H9 (cell line): ENCODE data around the gene DEPDC5. TPM values are rescaled to one million over a fixed set of nuclear protein-coding genes. Genes with fewer than 3 reads are reported as not detected.

Experiments
- DNase-seq: peaks from one replicate; pipeline ENCODE4 v3.0.0-alpha.2; 2017
- H2AFZ ChIP-seq: one replicate; pipeline ENCODE4 v1.6.1; 2013; ENCODE audit warnings: mild to moderate bottlenecking, low read length, control low read depth, moderate library complexity
- H2AK5ac ChIP-seq: 2 replicates; pipeline ENCODE4 v1.6.1; 2013; ENCODE audit warnings: low read length, control low read depth, mixed read lengths; ENCODE audit not compliant: insufficient read length
- H2BK120ac ChIP-seq: one replicate; pipeline ENCODE4 v1.6.1; 2013; ENCODE audit warnings: low read depth, mild to moderate bottlenecking, low read length, control low read depth, inconsistent platforms; ENCODE audit not compliant: poor library complexity, severe bottlenecking
- H2BK12ac ChIP-seq: 2 replicates; pipeline ENCODE4 v1.6.1; 2013; ENCODE audit warnings: low read length, control low read depth, mixed read lengths, low read depth; ENCODE audit not compliant: insufficient read length
- H2BK15ac ChIP-seq: 2 replicates; pipeline ENCODE4 v1.6.1; 2013; ENCODE audit warnings: low read depth, low read length, control low read depth
- H2BK20ac ChIP-seq: one replicate; pipeline ENCODE4 v1.6.1; 2013; ENCODE audit warnings: low read depth, mild to moderate bottlenecking, low read length, control low read depth, inconsistent platforms; ENCODE audit not compliant: poor library complexity, severe bottlenecking
- H2BK5ac ChIP-seq: 2 replicates; pipeline ENCODE4 v1.6.1; 2013; ENCODE audit warnings: low read length, control low read depth, mixed read lengths; ENCODE audit not compliant: insufficient read length
- H3K14ac ChIP-seq: 2 replicates; pipeline ENCODE4 v1.6.1; 2013; ENCODE audit warnings: low read length, control low read depth; ENCODE audit not compliant: insufficient read depth
- H3K18ac ChIP-seq: 2 replicates; pipeline ENCODE4 v1.6.1; 2013; ENCODE audit warnings: low read depth, mild to moderate bottlenecking, mixed read lengths, low read length, control low read depth; ENCODE audit not compliant: insufficient read length
- H3K23ac ChIP-seq: 2 replicates; pipeline ENCODE4 v1.6.1; 2013; ENCODE audit warnings: low read length, control low read depth, mixed read lengths, low read depth; ENCODE audit not compliant: insufficient read length
- H3K23me2 ChIP-seq: 2 replicates; pipeline ENCODE4 v1.6.1; 2013; ENCODE audit warnings: low read depth, mild to moderate bottlenecking, mixed read lengths, low read length, control low read depth; ENCODE audit not compliant: insufficient read length, poor library complexity, severe bottlenecking
- H3K27ac ChIP-seq: 2 replicates; pipeline ENCODE4 v1.5.1; 2013; ENCODE audit warnings: low read length, control low read depth, mixed read lengths, low read depth; ENCODE audit not compliant: insufficient read length
- H3K27me3 ChIP-seq: 2 replicates; pipeline ENCODE4 v1.6.1; 2013; ENCODE audit warnings: low read length, control low read depth, inconsistent platforms; ENCODE audit not compliant: insufficient read depth
- H3K4ac ChIP-seq: 2 replicates; pipeline ENCODE4 v1.6.1; 2013; ENCODE audit warnings: low read depth, mild to moderate bottlenecking, control low read depth, inconsistent platforms, low read length, moderate library complexity
- H3K4me1 ChIP-seq: 2 replicates; pipeline ENCODE4 v1.6.1; 2013; ENCODE audit warnings: low read length, control low read depth, inconsistent platforms; ENCODE audit not compliant: insufficient read depth
- H3K4me2 ChIP-seq: 2 replicates; pipeline ENCODE4 v1.6.1; 2013; ENCODE audit warnings: low read length, control low read depth, mixed read lengths; ENCODE audit not compliant: insufficient read length, insufficient read depth
- H3K56ac ChIP-seq: 2 replicates; pipeline ENCODE4 v1.6.1; 2013; ENCODE audit warnings: low read depth, mild to moderate bottlenecking, mixed read lengths, low read length, control low read depth; ENCODE audit not compliant: insufficient read length
- H3K79me1 ChIP-seq: 2 replicates; pipeline ENCODE4 v1.6.1; 2013; ENCODE audit warnings: low read depth, mild to moderate bottlenecking, moderate library complexity, low read length, control low read depth, inconsistent platforms; ENCODE audit not compliant: insufficient read depth, poor library complexity, severe bottlenecking
- H3K79me2 ChIP-seq: 2 replicates; pipeline ENCODE4 v1.6.1; 2013; ENCODE audit warnings: low read length, control low read depth, inconsistent platforms; ENCODE audit not compliant: insufficient read depth
- H3K9ac ChIP-seq: 2 replicates; pipeline ENCODE4 v1.6.1; 2013; ENCODE audit warnings: low read length, control low read depth, mixed read lengths; ENCODE audit not compliant: insufficient read length; ENCODE audit errors: extremely low read depth
- H3K9me3 ChIP-seq: one replicate; pipeline ENCODE4 v1.6.1; 2013; ENCODE audit warnings: low read depth, low read length, inconsistent platforms; ENCODE audit not compliant: control insufficient read depth
- H3T11ph ChIP-seq: one replicate; pipeline ENCODE4 v1.6.1; 2013; ENCODE audit warnings: mild to moderate bottlenecking, low read length, control low read depth, inconsistent platforms
- H4K20me1 ChIP-seq: one replicate; pipeline ENCODE4 v1.6.1; 2013; ENCODE audit not compliant: control insufficient read depth, insufficient read length, insufficient read depth
- H4K5ac ChIP-seq: 2 replicates; pipeline ENCODE4 v1.6.1; 2013; ENCODE audit warnings: low read depth, mild to moderate bottlenecking, mixed read lengths, low read length, control low read depth; ENCODE audit not compliant: insufficient read length
- H4K8ac ChIP-seq: replicated peaks from 2 replicates; pipeline ENCODE4 v1.6.1; 2013; ENCODE audit warnings: low read length, control low read depth, mixed read lengths, low read depth; ENCODE audit not compliant: insufficient read length
- H4K91ac ChIP-seq: 2 replicates; pipeline ENCODE4 v1.6.1; 2013; ENCODE audit warnings: low read depth, mild to moderate bottlenecking, moderate library complexity, mixed read lengths, low read length, control low read depth; ENCODE audit not compliant: insufficient read length
- H3K27ac Mint-ChIP-seq, 3 experiments: 2 replicates in 2 of 3; 3 replicates in 1 of 3; pipeline ENCODE4 v1.8.0; 2020 to 2021; ENCODE audit warnings: mixed read lengths in 3 of 3, mild to moderate bottlenecking in 1 of 3, moderate library complexity in 1 of 3
- H3K27me3 Mint-ChIP-seq: 2 replicates; pipeline ENCODE4 v1.8.0; 2021; ENCODE audit warnings: low read depth, mild to moderate bottlenecking, moderate library complexity, mixed read lengths
- H3K36me3 Mint-ChIP-seq, 3 experiments: 2 replicates in 2 of 3; 3 replicates in 1 of 3; pipeline ENCODE4 v1.8.0; 2020 to 2021; ENCODE audit warnings: low read depth in 3 of 3, mixed read lengths in 3 of 3; ENCODE audit not compliant: insufficient read depth in 1 of 3
- H3K4me1 Mint-ChIP-seq, 2 experiments: 2 replicates each; pipeline ENCODE4 v1.8.0; 2020; ENCODE audit warnings: mixed read lengths in 2 of 2
- H3K4me3 Mint-ChIP-seq, 2 experiments: 2 replicates in 1 of 2; 3 replicates in 1 of 2; pipeline ENCODE4 v1.8.0; 2020 to 2021; ENCODE audit warnings: mild to moderate bottlenecking in 2 of 2, mixed read lengths in 2 of 2, moderate library complexity in 1 of 2
- H3K9me3 Mint-ChIP-seq, 2 experiments: 2 replicates in 1 of 2; 3 replicates in 1 of 2; pipeline ENCODE4 v1.8.0; 2020; ENCODE audit warnings: mild to moderate bottlenecking in 2 of 2, mixed read lengths in 2 of 2, moderate library complexity in 1 of 2
- WGBS: extraction: QIAGEN DNeasy Blood & Tissue Kit; methylation state at CpG from one replicate; pipeline ENCODE4 v1.1.7; 2013; ENCODE audit warnings: missing lambda C conversion rate, low lambda C conversion rate, mixed read lengths; ENCODE audit not compliant: insufficient read length; ENCODE audit errors: extremely low coverage; 5-methylcytosine and 5-hydroxymethylcytosine counted together
- total RNA-seq: library from RNA; stranded (reverse); gene quantifications from 2 replicates; pipeline ENCODE4 v1.2.1, GENCODE V29; 2021
- TF ChIP-seq, protein P1 (sequence below): fragments of 200-600 bp; sonication (generic); conservative IDR thresholded peaks from 3 replicates; pipeline ENCODE4 v1.8.0; 2021; ENCODE audit warnings: antibody characterized with exemption, mild to moderate bottlenecking

Gene DEPDC5
- total RNA-seq, 1 experiment from 2014 or later, result 29.2 TPM

DNA sequence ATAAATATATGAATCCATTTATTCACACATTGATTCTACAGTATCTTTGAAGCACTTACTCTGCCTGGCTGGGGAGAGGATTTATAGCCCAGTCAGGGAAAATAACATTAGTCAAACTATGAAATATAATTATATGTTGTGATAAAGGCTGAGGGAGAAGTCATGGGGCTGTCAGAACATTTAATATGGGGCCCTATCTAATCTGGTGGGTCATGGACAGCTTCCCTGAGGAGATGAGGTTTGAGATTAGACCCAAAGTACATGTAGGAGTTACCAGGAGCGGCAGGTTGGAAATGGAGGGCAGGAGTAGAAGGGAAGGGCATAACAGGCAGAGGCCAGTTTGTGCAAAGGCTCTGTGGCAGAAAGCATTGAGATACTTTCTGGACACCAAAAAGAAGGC, 86.2 kb downstream of the DEPDC5 start:
- no peak overlapping the region for H2AK5ac ChIP-seq
- H3K27me3 Mint-ChIP-seq, result no peaks in the 10 kb centered on the region
- H3K27ac ChIP-seq, result no peak overlapping the region
- H3K9ac ChIP-seq, result no peak overlapping the region
- no peak overlapping the region for H4K5ac ChIP-seq
- no peaks in the 10 kb centered on the region for H3K4me1 Mint-ChIP-seq
- H2BK15ac ChIP-seq, result no peak overlapping the region
- no peaks in the 10 kb centered on the region for H3K79me1 ChIP-seq
- no peak overlapping the region for H4K91ac ChIP-seq
- no peaks in the 10 kb centered on the region for H4K20me1 ChIP-seq
- no peaks in the 10 kb centered on the region for H3K4me1 ChIP-seq
- H3K36me3 Mint-ChIP-seq, result peaks cover 0 to 45% (median 29%) of the 10 kb centered on the region in 3 experiments; a peak in 5 of 7 replicates
- no peak for DNase-seq
- WGBS, result no CpG with 5 or more reads among the region's 1 CpG
- no peak overlapping the region for H3K23ac ChIP-seq
- no peaks in the 10 kb centered on the region for H3K9me3 ChIP-seq
- no peak overlapping the region for H3K4me3 Mint-ChIP-seq
- H2BK12ac ChIP-seq, result no peak overlapping the region
- no peak overlapping the region for H3K27ac Mint-ChIP-seq
- no peak overlapping the region for H2BK20ac ChIP-seq
- no peak overlapping the region for H3K4me2 ChIP-seq
- TF ChIP-seq, protein P1, sequence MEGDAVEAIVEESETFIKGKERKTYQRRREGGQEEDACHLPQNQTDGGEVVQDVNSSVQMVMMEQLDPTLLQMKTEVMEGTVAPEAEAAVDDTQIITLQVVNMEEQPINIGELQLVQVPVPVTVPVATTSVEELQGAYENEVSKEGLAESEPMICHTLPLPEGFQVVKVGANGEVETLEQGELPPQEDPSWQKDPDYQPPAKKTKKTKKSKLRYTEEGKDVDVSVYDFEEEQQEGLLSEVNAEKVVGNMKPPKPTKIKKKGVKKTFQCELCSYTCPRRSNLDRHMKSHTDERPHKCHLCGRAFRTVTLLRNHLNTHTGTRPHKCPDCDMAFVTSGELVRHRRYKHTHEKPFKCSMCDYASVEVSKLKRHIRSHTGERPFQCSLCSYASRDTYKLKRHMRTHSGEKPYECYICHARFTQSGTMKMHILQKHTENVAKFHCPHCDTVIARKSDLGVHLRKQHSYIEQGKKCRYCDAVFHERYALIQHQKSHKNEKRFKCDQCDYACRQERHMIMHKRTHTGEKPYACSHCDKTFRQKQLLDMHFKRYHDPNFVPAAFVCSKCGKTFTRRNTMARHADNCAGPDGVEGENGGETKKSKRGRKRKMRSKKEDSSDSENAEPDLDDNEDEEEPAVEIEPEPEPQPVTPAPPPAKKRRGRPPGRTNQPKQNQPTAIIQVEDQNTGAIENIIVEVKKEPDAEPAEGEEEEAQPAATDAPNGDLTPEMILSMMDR, result no peak
- no peaks in the 10 kb centered on the region for H3K9me3 Mint-ChIP-seq
- no peaks in the 10 kb centered on the region for H3K23me2 ChIP-seq
- H2AFZ ChIP-seq, result no peak overlapping the region
- H2BK5ac ChIP-seq, result no peak overlapping the region
- no peak overlapping the region for H3T11ph ChIP-seq
- H3K56ac ChIP-seq, result no peak overlapping the region
- no peak overlapping the region for H3K18ac ChIP-seq
- no peaks in the 10 kb centered on the region for H3K27me3 ChIP-seq
- no peak overlapping the region for H2BK120ac ChIP-seq
- no peak overlapping the region for H4K8ac ChIP-seq
- H3K4ac ChIP-seq, result no peak overlapping the region
- H3K14ac ChIP-seq, result no peak overlapping the region
- H3K79me2 ChIP-seq, result no peaks in the 10 kb centered on the region
